GM18498 (cell line): ENCODE measurements around the gene BRSK1.

ENCODE experiments used
- ATAC-seq: cut with Tn5 transposase; IDR thresholded peaks from one replicate; pipeline ENCODE4 v1.9.1; 2021; ENCODE audit warnings: mild to moderate bottlenecking, moderate library complexity; ENCODE audit not compliant: unreplicated experiment

BRSK1 gene

GRCh38 chr19:55303477-55303876, 19.7 kb downstream of the BRSK1 start:
- no peak for ATAC-seq

GRCh38 chr19:55304279-55304978, 20.6 kb downstream of the BRSK1 start:
- ATAC-seq: no peak

GRCh38 chr19:55304980-55305379, 21.2 kb downstream of the BRSK1 start:
- no peak for ATAC-seq

GRCh38 chr19:55305491-55305890, 21.7 kb downstream of the BRSK1 start:
- ATAC-seq: no peak

GRCh38 chr19:55305983-55306562, 22.3 kb downstream of the BRSK1 start:
- no peak for ATAC-seq

GRCh38 chr19:55306712-55307111, 22.9 kb downstream of the BRSK1 start:
- no peak for ATAC-seq

- no peak for ATAC-seq
Measured at GRCh38 chr19:55308281-55308680, 24.5 kb downstream of the BRSK1 start.

- ATAC-seq: no peak
Measured at GRCh38 chr19:55309448-55309847, 25.7 kb downstream of the BRSK1 start.

GRCh38 chr19:55310498-55310897, 26.7 kb downstream of the BRSK1 start:
- ATAC-seq: no peak

GRCh38 chr19:55311397-55311796, 27.6 kb downstream of the BRSK1 start:
- no peak for ATAC-seq

GRCh38 chr19:55311797-55312196, 28.0 kb downstream of the BRSK1 start:
- ATAC-seq: no peak

GRCh38 chr19:55312621-55313512, 29.1 kb downstream of the BRSK1 start:
- no peak for ATAC-seq

- no peak for ATAC-seq
Measured at GRCh38 chr19:55314396-55314795, 30.6 kb downstream of the BRSK1 start.

GRCh38 chr19:55315956-55316525, 32.2 kb downstream of the BRSK1 start:
- ATAC-seq: no peak

GRCh38 chr19:55316646-55317045, 32.8 kb downstream of the BRSK1 start:
- ATAC-seq: no peak

- ATAC-seq: no peak
Measured at GRCh38 chr19:55319785-55320184, 36.0 kb downstream of the BRSK1 start.

GRCh38 chr19:55320844-55321419, 37.1 kb downstream of the BRSK1 start:
- ATAC-seq: no peak

GRCh38 chr19:55321466-55322137, 37.8 kb downstream of the BRSK1 start:
- no peak for ATAC-seq

GRCh38 chr19:55322204-55322885, 38.5 kb downstream of the BRSK1 start:
- ATAC-seq: no peak

GRCh38 chr19:55324662-55325061, 40.9 kb downstream of the BRSK1 start:
- no peak for ATAC-seq
